DOHH2 (cell line): Measurements from ENCODE around the gene PAX2.

Experiments
- H3F3A ChIP-seq: fragments of 200-600 bp; sonication (generic), shearing (Covaris generic); 2 replicates; pipeline ENCODE4 v1.6.0; 2016; ENCODE audit warnings: antibody characterized with exemption, mild to moderate bottlenecking; ENCODE audit not compliant: control insufficient read depth, insufficient read depth
- H3K27ac ChIP-seq: fragments of 200-600 bp; sonication (generic); 2 replicates; pipeline ENCODE4 v1.5.1; 2014; ENCODE audit warnings: low read depth, mild to moderate bottlenecking, low read length, moderate library complexity
- H3K27me3 ChIP-seq: fragments of 200-600 bp; sonication (generic); 2 replicates; pipeline ENCODE4 v1.6.1; 2014; ENCODE audit warnings: mild to moderate bottlenecking, low read length, mixed read lengths; ENCODE audit not compliant: control insufficient read depth
- H3K36me3 ChIP-seq: fragments of 200-600 bp; sonication (generic); 2 replicates; pipeline ENCODE4 v1.6.1; 2014; ENCODE audit warnings: mild to moderate bottlenecking, low read length, moderate library complexity, mixed read lengths; ENCODE audit not compliant: control insufficient read depth
- H3K4me1 ChIP-seq: fragments of 200-600 bp; sonication (generic); 2 replicates; pipeline ENCODE4 v1.6.1; 2014; ENCODE audit warnings: mild to moderate bottlenecking, low read length, mixed read lengths; ENCODE audit not compliant: control insufficient read depth
- H3K4me2 ChIP-seq: fragments of 200-600 bp; sonication (generic); 2 replicates; pipeline ENCODE4 v1.6.0; 2014; ENCODE audit warnings: mild to moderate bottlenecking, low read length, moderate library complexity
- H3K4me3 ChIP-seq: fragments of 200-600 bp; sonication (generic); 2 replicates; pipeline ENCODE4 v1.5.1; 2014; ENCODE audit warnings: mild to moderate bottlenecking, low read length, mixed read lengths
- H3K79me2 ChIP-seq: fragments of 200-600 bp; sonication (generic); 2 replicates; pipeline ENCODE4 v1.6.1; 2014; ENCODE audit warnings: mild to moderate bottlenecking, low read length, mixed read lengths; ENCODE audit not compliant: control insufficient read depth
- H3K9me2 ChIP-seq: fragments of 200-600 bp; sonication (generic); replicated peaks from 2 replicates; pipeline ENCODE4 v1.6.1; 2014; ENCODE audit warnings: mild to moderate bottlenecking, low read length, mixed read lengths; ENCODE audit not compliant: control insufficient read depth
- H3K9me3 ChIP-seq: fragments of 200-600 bp; sonication (generic); 2 replicates; pipeline ENCODE4 v1.6.1; 2014; ENCODE audit warnings: antibody characterized with exemption, low read length, mixed read lengths; ENCODE audit not compliant: control insufficient read depth, insufficient read depth
- H4K20me1 ChIP-seq: fragments of 200-600 bp; sonication (generic); 2 replicates; pipeline ENCODE4 v1.6.0; 2014; ENCODE audit warnings: low read depth, mild to moderate bottlenecking, antibody characterized with exemption, low read length, moderate library complexity; ENCODE audit not compliant: control insufficient read depth, insufficient read depth
- CTCF ChIP-seq: fragments of 200-600 bp; sonication (generic); IDR thresholded peaks from one replicate; pipeline ENCODE4 v1.5.1; 2014; ENCODE audit warnings: antibody characterized with exemption, mild to moderate bottlenecking, low read depth, low read length; ENCODE audit not compliant: poor library complexity, severe bottlenecking
- EZH2phosphoT487 ChIP-seq: fragments of 200-600 bp; sonication (generic); IDR thresholded peaks from 2 replicates; pipeline ENCODE4 v1.6.1; 2017; ENCODE audit warnings: borderline replicate concordance, mild to moderate bottlenecking, antibody characterized with exemption, low read length, moderate library complexity, mixed read lengths

The PAX2 gene

GRCh38 chr10:100866575-100867098 is 121.3 kb downstream of the PAX2 start:
- H3K4me2 ChIP-seq = no peak overlapping the region
- H3K36me3 ChIP-seq = no peaks in the 10 kb centered on the region
- H3K9me2 ChIP-seq = no peaks in the 10 kb centered on the region
- H3K4me3 ChIP-seq = no peak overlapping the region
- peaks cover 11% of the 10 kb centered on the region for H3K27me3 ChIP-seq
- H4K20me1 ChIP-seq = no peaks in the 10 kb centered on the region
- TF ChIP-seq CTCF (no peak), EZH2phosphoT487 (no peak)
- H3F3A ChIP-seq = no peaks in the 10 kb centered on the region
- no peak overlapping the region for H3K27ac ChIP-seq
- H3K79me2 ChIP-seq = no peaks in the 10 kb centered on the region
- H3K4me1 ChIP-seq = no peaks in the 10 kb centered on the region
- H3K9me3 ChIP-seq = no peaks in the 10 kb centered on the region

GRCh38 chr10:100867261-100867963 is 122.0 kb downstream of the PAX2 start:
- no peaks in the 10 kb centered on the region for H3F3A ChIP-seq
- no peak overlapping the region for H3K4me2 ChIP-seq
- no peak overlapping the region for H3K4me3 ChIP-seq
- no peaks in the 10 kb centered on the region for H3K36me3 ChIP-seq
- no peaks in the 10 kb centered on the region for H3K79me2 ChIP-seq
- H4K20me1 ChIP-seq = 0 out of 2 replicates have a peak, but pooled peaks cover 3% of the 10 kb centered on the region
- TF ChIP-seq EZH2phosphoT487 = no peak
- no peak for TF ChIP-seq CTCF
- H3K27me3 ChIP-seq = peaks cover 11% of the 10 kb centered on the region
- no peaks in the 10 kb centered on the region for H3K4me1 ChIP-seq
- no peaks in the 10 kb centered on the region for H3K9me2 ChIP-seq
- H3K27ac ChIP-seq = no peak overlapping the region
- no peaks in the 10 kb centered on the region for H3K9me3 ChIP-seq

- Histone ChIP-seq H3K27ac (no peak overlapping the region), H3K27me3 (peaks cover 11% of the 10 kb centered on the region), H4K20me1 (0 out of 2 replicates have a peak, but pooled peaks cover 3% of the 10 kb centered on the region), H3F3A (no peaks in the 10 kb centered on the region), H3K9me2 (no peaks in the 10 kb centered on the region), H3K4me1 (no peaks in the 10 kb centered on the region), H3K9me3 (no peaks in the 10 kb centered on the region), H3K4me3 (no peak overlapping the region), H3K36me3 (no peaks in the 10 kb centered on the region), H3K79me2 (no peaks in the 10 kb centered on the region), H3K4me2 (no peak overlapping the region)
- no peak for TF ChIP-seq CTCF
Observed at GRCh38 chr10:100868382-100868781, 123.0 kb downstream of the PAX2 start.
